GM18861 (cell line): ENCODE measurements around the gene SP140.

Experiments
- ATAC-seq: cut with Tn5 transposase; IDR thresholded peaks from one replicate; pipeline ENCODE4 v1.9.1; 2021; ENCODE audit not compliant: unreplicated experiment

SP140 gene

GRCh38 chr2:230362030-230362691 lies 136.6 kb downstream of the SP140 start:
- ATAC-seq, result no peak
